PC-3 (cell line): ENCODE data around the gene SBNO2. TPM values are rescaled to one million over a fixed set of nuclear protein-coding genes. Genes with fewer than 3 reads are reported as not detected.
A peak's percentile ranks its signal among the peaks of the same experiment; 100 is the strongest.

Source experiments
- ATAC-seq: fragments of 200-7000 bp; cut with Tn5 transposase; 2 replicates; pipeline ENCODE4 v1.9.1; 2020; ENCODE audit warnings: mild to moderate bottlenecking, moderate library complexity
- BruUV-seq: library from RNA; stranded (reverse); fragments of 400-500 nt; replicated peaks from 2 replicates; lab custom pipeline; 2021; lab: Mats Ljungman, UMichigan
- CTCF ChIA-PET: fragments of 300-600 bp; sonication (Branson Sonifier 250); formaldehyde crosslinking; loops from one replicate; lab custom pipeline; 2022; ENCODE audit warnings: antibody characterized with exemption; lab: Charles Lee
- POLR2A ChIA-PET: fragments of 300-600 bp; sonication (Branson Sonifier 250); formaldehyde crosslinking; loops from one replicate; lab custom pipeline; 2022; ENCODE audit warnings: antibody characterized with exemption; ENCODE audit not compliant: unreplicated experiment; lab: Charles Lee
- DNase-seq: peaks from one replicate; pipeline ENCODE4 v3.0.0-alpha.2; 2015
- H2AFZ ChIP-seq: fragments of 300-600 bp; sonication (generic); 2 replicates; pipeline ENCODE4 v1.6.0; 2016; ENCODE audit warnings: antibody characterized with exemption, low read length
- H3F3A ChIP-seq: fragments of 300-600 bp; sonication (generic); one replicate; pipeline ENCODE4 v1.6.0; 2017; ENCODE audit warnings: antibody characterized with exemption, low read length, control low read depth, mild to moderate bottlenecking; ENCODE audit not compliant: unreplicated experiment
- H3K27ac ChIP-seq: fragments of 300-600 bp; sonication (generic); 2 replicates; pipeline ENCODE4 v1.5.1; 2016; ENCODE audit warnings: mild to moderate bottlenecking, low read length
- H3K27me3 ChIP-seq: fragments of 300-600 bp; sonication (generic); 2 replicates; pipeline ENCODE4 v1.6.1; 2016; ENCODE audit warnings: low read length, mixed read lengths
- H3K36me3 ChIP-seq: fragments of 300-600 bp; sonication (generic); 2 replicates; pipeline ENCODE4 v1.6.1; 2016; ENCODE audit warnings: low read depth, mixed run types, low read length, mixed read lengths
- H3K4me1 ChIP-seq: fragments of 300-600 bp; sonication (generic); 2 replicates; pipeline ENCODE4 v1.5.1; 2016; ENCODE audit warnings: low read length; ENCODE audit not compliant: insufficient read depth
- H3K4me2 ChIP-seq: fragments of 300-600 bp; sonication (generic); 2 replicates; pipeline ENCODE4 v1.6.0; 2016; ENCODE audit warnings: low read length
- H3K4me3 ChIP-seq: fragments of 300-600 bp; sonication (generic); 2 replicates; pipeline ENCODE4 v1.5.1; 2016; ENCODE audit warnings: mild to moderate bottlenecking, low read length, mixed read lengths
- H3K79me2 ChIP-seq: fragments of 300-600 bp; sonication (generic); 2 replicates; pipeline ENCODE4 v1.6.1; 2017; ENCODE audit warnings: low read length, mixed read lengths
- H3K9ac ChIP-seq: fragments of 300-600 bp; sonication (generic); 2 replicates; pipeline ENCODE4 v1.6.0; 2016; ENCODE audit warnings: mild to moderate bottlenecking, low read length
- H3K9me2 ChIP-seq: fragments of 300-600 bp; sonication (generic); replicated peaks from 2 replicates; pipeline ENCODE4 v1.6.1; 2016; ENCODE audit warnings: mixed run types, low read length, mixed read lengths
- H3K9me3 ChIP-seq: fragments of 300-600 bp; sonication (generic); 2 replicates; pipeline ENCODE4 v1.6.1; 2016; ENCODE audit warnings: low read length, mixed read lengths
- H4K20me1 ChIP-seq: fragments of 300-600 bp; sonication (generic); 2 replicates; pipeline ENCODE4 v1.6.1; 2016; ENCODE audit warnings: low read length, mixed read lengths
- CTCF ChIP-seq: fragments of 300-600 bp; sonication (generic); conservative IDR thresholded peaks from 2 replicates; pipeline ENCODE4 v1.5.1; 2017; ENCODE audit warnings: antibody characterized with exemption, low read depth, mild to moderate bottlenecking, low read length
- EZH2 ChIP-seq: fragments of 300-600 bp; sonication (generic); IDR thresholded peaks from one replicate; pipeline ENCODE4 v1.6.1; 2017; ENCODE audit warnings: antibody characterized with exemption, mild to moderate bottlenecking, low read length; ENCODE audit not compliant: unreplicated experiment
- EZH2phosphoT487 ChIP-seq: fragments of 300-600 bp; sonication (generic); IDR thresholded peaks from 2 replicates; pipeline ENCODE4 v1.6.1; 2018; ENCODE audit warnings: mild to moderate bottlenecking, antibody characterized with exemption, low read length, borderline replicate concordance
- intact Hi-C: fragments of 100-400 bp; cut with micrococcal nuclease; formaldehyde crosslinking; loops from 2 replicates; pipeline ENCODE4 v1.9.0; 2023
- total RNA-seq: library from RNA; depleted of rRNA; stranded (reverse); fragments of >200 nt; gene quantifications from 2 replicates; pipeline ENCODE4 v1.2.3, GENCODE V29; 2014

SBNO2 gene
- total RNA-seq, 1 experiment from 2014 or later, result 62.4 TPM

GRCh38 chr19:1199531-1199930 is 25.5 kb upstream of the SBNO2 start:
- no peak overlapping the region for H3K9ac ChIP-seq
- ChIA-PET POLR2A (no interaction called here), CTCF (interaction anchor here (0.7 kb wide), 1 partner anchor 135 kb away, joined by 3 read pairs; no protein-coding TSS in a partner anchor)
- H3K4me3 ChIP-seq, result no peak overlapping the region
- H3K4me1 ChIP-seq, result peaks cover 6% of the 10 kb centered on the region; the same call in 1 of the 2 replicates
- no peak overlapping the region for H3K27ac ChIP-seq
- no peaks in the 10 kb centered on the region for H3K27me3 ChIP-seq
- no peak overlapping the region for H2AFZ ChIP-seq
- H3K9me3 ChIP-seq, result no peaks in the 10 kb centered on the region
- H4K20me1 ChIP-seq, result no peaks in the 10 kb centered on the region
- H3K79me2 ChIP-seq, result no peaks in the 10 kb centered on the region
- no peaks in the 10 kb centered on the region for H3K36me3 ChIP-seq
- BruUV-seq, result no TSS peak
- intact Hi-C loops, result no loop called here
- no peak overlapping the region for H3K4me2 ChIP-seq
- ATAC-seq (no peak), DNase-seq (no peak)
- TF ChIP-seq EZH2phosphoT487 (no peak), CTCF (no peak), EZH2 (no peak)
- H3K9me2 ChIP-seq, result no peaks in the 10 kb centered on the region
- H3F3A ChIP-seq, result no peaks in the 10 kb centered on the region

DNA sequence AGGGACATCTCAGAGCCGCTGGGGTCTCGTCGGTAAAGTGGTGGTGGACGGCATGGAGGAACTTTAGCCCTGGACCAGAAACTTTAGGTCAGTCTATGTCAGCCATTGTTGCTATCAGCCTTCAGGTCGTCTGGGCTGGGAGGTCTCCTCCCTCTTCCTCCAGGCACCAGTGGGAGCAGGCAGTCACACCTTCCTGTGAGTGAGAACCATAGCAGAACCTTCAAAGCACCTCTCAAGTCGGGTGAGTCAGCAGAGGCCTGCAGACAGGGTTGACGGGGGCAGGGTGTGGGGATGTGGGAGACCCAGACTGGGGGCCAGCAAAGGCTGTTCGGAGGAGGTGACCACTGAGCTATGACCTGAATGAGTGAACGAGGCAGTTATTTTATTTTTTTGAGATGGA is 15.4 kb upstream of the SBNO2 start:
- Histone ChIP-seq H3K4me3 (no peak overlapping the region), H3K27me3 (no peaks in the 10 kb centered on the region), H3K9me2 (no peaks in the 10 kb centered on the region), H3K36me3 (no peaks in the 10 kb centered on the region), H4K20me1 (no peaks in the 10 kb centered on the region), H3K27ac (0 out of 2 replicates have a peak overlapping the region, but pooled peaks have one; percentile 12), H3K4me1 (peaks cover 7% of the 10 kb centered on the region), H3K9me3 (no peaks in the 10 kb centered on the region), H2AFZ (no peak overlapping the region), H3K79me2 (no peaks in the 10 kb centered on the region), H3K4me2 (no peak overlapping the region), H3K9ac (no peak overlapping the region), H3F3A (no peaks in the 10 kb centered on the region)
- ChIA-PET POLR2A (no interaction called here), CTCF (no interaction called here)
- no TSS peak for BruUV-seq
- DNase-seq (peak; percentile 37), ATAC-seq (peak; percentile 73)
- no peak for TF ChIP-seq EZH2phosphoT487
- no peak for TF ChIP-seq CTCF
- TF ChIP-seq EZH2, result no peak
- intact Hi-C loops, result no loop called here

GRCh38 chr19:1183543-1184172 is 9.6 kb upstream of the SBNO2 start:
- intact Hi-C loops, result no loop called here
- TSS peak; percentile 35 for BruUV-seq
- Histone ChIP-seq H3K4me3 (no peak overlapping the region), H4K20me1 (no peaks in the 10 kb centered on the region), H3K9ac (peak overlapping the region; percentile 77), H2AFZ (0 out of 2 replicates have a peak overlapping the region, but pooled peaks have one; percentile 16), H3K4me2 (peak overlapping the region; percentile 50), H3K27me3 (no peaks in the 10 kb centered on the region), H3K9me2 (no peaks in the 10 kb centered on the region), H3K36me3 (no peaks in the 10 kb centered on the region), H3K27ac (peak overlapping the region; percentile 95), H3F3A (no peaks in the 10 kb centered on the region), H3K4me1 (peaks cover 40% of the 10 kb centered on the region), H3K9me3 (no peaks in the 10 kb centered on the region), H3K79me2 (0 out of 2 replicates have a peak, but pooled peaks cover 13% of the 10 kb centered on the region)
- DNase-seq (peak; percentile 92), ATAC-seq (peak; percentile 81)
- POLR2A ChIA-PET, result no interaction called here
- CTCF ChIA-PET, result no interaction called here
- TF ChIP-seq EZH2 (no peak), EZH2phosphoT487 (no peak), CTCF (no peak)
